HG02571 (cell line): ENCODE data around the gene GLCE.

Experiments
- ATAC-seq: cut with Tn5 transposase; IDR thresholded peaks from one replicate; pipeline ENCODE4 v1.9.1; 2021; ENCODE audit warnings: mild to moderate bottlenecking, moderate library complexity; ENCODE audit not compliant: unreplicated experiment

GLCE gene

DNA sequence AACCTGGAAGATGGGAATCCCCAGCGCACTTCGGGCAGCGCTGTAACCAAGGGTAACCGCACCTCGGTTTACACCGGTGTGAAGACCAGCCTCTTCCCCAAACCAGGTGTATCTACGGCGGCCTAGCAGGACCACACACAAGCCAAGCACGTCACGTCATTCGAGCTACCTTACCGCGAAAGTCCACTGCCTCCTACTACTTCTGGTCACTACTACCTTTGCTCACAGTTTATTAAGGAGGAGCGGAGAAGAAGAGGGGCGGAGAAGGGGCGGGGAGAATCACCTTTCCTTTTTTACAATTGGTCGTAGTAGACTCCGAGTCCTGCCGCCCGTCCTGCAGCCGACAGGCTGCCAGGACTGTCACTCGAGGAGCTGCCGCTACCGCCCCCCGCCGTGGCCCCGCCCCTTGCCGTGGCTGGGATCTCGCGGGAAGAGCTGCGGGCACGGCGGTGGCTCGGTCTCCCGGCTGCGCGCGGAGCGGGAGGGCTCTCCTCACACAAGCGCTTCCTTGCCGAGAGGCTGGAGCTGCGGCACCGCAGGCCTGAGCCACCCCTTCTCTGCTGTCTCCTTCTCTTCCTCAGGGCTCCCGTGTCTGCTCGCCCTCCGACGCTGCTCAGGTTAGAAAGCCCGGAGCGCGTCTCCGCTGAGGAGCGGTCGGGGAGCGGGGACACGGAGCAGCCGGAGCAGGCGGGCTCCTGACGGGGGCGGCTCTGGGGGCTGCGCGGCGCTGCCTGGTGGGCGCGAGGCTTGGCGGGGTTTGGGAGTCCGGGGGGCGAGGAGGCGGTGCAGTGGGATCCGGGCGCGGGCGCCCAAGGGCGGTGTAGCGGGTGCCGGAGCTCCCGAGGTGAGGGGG lies at the start of gene GLCE:
TSS of gene GLCE (plus strand) at position 495 of the 853 bp plus-strand sequence. CDS start 95,172 bp downstream, outside the sequence.
- peak; percentile 89 for ATAC-seq

DNA sequence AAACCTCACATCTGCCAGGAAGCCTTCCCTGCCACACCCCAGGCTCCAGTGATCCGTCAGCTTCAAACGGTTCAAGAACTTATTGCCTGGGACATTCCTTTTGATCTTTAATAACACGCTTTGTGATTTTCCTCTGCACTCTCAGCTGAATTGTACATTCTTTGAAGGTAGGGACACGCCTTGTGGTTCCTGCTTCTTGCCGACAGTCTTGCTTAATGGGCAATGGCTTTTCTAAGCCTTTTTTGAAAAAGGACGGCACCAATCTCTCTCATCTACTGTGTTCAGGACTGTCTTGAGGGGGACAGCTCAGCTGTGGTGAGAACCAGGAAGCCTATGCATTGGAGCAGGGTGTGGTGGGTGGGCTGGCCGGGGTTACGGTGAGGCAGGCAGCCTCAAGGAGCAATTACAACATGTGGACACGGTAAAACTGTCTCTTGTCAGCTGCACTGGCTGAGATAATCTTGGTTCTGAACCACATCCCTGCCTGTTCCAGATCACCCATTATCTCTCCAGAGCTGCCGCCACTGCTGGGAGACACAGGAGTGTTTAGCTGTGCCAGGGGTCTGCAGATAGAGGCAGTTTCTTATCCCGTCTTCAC lies 46.0 kb upstream of the GLCE start:
- ATAC-seq, result no peak

DNA sequence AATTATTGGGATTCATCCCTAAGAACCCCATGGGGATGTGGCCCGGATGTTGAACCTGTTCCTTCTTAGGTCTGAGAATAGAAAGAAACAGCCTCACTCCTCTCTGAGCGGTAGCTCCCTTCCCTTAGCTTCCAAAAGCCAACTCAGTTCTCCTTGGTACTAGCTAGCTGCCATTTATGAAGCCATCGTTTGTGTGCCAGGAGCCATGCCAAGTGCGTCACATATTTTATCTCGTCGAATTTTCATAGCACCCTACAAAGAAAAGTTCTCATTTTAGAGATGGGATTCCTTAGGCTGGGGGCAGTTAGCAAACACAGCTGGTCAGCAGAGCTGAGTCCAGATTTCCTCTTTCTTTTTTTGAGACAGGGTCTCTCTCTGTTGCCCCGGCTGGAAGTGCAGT lies 45.4 kb upstream of the GLCE start:
- ATAC-seq, result no peak

DNA sequence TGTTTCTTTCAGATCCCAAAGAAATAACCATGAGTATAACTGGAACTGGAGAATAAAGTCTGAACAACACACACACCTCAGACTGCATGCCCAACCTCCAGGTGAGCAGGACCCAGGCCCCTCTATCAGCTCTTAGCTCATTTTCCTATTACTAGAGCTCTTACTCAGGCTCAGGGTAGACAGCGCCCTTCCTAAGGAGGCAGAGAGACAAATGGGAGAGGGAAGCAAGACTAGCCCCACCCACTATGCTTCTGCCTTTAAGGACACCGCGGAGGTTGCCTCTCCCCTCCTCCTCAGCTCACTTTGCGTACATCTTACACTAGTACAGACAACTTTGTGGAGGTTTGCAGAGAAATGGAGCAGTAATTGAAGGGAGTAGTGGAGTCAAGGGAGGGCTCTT lies 44.0 kb upstream of the GLCE start:
- ATAC-seq, result no peak

DNA sequence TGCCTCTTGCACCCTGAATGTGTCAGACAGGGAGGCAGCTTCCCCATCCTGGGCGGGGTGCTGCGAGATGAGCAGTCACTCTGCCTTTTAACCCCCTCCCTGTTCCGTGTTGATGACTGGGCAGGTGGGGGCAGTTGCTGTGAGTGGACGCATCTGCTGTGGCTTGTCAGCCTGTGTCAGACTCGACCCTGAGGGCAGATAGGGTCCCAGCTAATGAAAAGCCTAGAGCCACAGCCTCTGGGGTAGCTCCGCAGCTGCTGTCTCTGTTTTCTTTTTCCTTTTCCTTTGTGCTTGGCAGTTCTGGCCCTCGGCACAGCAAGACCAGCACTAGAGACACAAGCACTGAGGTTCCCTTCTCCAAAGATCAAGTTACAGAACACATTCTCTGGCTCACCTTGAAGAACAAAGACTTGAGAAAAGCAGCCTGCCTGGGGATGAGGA lies 43.0 kb upstream of the GLCE start:
- no peak for ATAC-seq

DNA sequence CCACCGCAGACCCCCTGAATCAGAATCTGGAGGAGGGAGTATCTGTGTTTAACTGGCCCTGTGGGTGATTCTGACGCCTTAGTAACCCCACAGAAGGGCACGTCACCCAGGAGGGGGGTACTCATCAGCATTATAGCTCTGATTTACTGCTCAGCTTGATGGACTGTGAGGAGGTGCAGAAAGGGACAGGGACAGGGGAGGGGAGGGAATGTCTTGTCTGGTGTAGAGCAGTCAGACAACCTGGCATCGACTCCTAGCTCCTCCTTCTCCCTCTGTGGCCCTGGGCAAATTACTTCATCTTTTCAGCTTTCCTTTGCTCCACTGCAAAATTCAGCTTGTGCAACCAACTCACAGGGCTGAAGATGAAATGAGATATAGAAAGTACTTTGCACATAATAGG lies 42.3 kb upstream of the GLCE start:
- no peak for ATAC-seq

DNA sequence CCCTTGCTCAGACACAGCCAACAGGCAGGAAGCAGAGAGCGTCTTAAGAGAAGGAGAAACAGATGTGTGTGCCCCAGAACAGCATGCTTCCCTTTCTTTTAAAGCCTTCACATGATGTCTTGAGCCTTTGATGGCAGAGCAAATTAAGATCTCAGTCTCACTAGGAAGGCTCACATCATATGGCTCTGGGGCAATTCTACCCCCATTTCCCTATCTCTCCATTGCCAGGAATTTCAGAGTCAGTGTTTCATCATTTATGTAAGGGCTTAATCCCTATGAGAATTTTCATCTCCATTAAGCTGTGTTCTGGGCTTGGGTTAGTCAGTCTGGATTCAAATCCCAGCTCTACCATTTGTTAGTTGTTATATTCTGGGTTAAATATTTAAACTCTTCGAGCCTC lies 41.4 kb upstream of the GLCE start:
- ATAC-seq, result no peak

DNA sequence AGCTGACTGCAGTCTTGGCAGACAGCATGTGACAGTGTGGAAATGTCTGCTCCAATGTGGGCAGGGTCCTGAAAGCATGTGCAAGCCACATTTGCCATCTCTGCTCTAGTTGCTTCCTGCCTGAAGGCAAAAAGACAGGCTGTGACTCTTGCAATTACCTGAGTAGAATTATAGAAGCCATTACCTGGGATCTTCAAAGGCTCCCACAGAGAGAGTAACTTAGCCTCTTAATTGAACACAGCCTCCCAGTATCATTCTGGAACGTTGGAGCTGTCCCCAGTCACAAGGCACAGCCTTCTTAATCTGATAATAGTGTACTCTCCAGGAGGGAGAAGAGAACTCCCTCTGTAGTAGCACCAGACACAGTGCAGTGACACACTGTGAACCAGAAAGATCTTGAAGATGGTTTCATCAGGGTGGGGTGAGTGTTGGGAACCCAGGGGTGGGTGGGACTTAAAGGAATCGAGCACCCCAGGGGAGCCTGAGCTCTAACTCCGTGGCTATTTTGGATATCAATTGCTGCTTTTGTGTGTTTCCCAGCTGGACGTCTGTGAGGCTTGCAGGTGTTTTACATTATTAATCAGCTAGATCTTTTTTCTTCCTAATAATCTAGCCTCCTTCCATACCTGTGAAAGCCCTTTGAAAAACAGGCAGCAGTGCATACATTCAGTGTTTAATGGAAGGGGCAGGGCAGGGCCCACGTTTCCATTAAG lies 40.6 kb upstream of the GLCE start:
- no peak for ATAC-seq

DNA sequence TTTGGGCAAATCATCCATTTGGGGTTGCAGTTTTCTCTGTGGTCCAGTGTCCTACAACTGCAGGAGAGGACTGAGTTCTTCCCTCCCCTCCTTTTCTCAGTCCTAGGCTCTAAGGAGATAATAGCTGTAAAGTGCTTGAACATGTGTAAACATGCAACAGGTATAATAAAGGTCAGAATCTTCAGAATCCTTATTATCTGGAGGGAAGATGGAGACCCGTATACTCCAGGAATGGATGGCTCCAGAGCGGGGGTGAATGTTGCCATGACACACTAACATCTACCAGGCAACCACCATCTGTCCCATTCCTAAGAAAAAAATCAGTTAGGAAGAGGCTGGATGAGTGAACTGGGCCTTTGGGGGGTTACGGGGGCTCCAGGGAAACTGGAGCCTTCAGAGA lies 39.7 kb upstream of the GLCE start:
- ATAC-seq, result no peak

DNA sequence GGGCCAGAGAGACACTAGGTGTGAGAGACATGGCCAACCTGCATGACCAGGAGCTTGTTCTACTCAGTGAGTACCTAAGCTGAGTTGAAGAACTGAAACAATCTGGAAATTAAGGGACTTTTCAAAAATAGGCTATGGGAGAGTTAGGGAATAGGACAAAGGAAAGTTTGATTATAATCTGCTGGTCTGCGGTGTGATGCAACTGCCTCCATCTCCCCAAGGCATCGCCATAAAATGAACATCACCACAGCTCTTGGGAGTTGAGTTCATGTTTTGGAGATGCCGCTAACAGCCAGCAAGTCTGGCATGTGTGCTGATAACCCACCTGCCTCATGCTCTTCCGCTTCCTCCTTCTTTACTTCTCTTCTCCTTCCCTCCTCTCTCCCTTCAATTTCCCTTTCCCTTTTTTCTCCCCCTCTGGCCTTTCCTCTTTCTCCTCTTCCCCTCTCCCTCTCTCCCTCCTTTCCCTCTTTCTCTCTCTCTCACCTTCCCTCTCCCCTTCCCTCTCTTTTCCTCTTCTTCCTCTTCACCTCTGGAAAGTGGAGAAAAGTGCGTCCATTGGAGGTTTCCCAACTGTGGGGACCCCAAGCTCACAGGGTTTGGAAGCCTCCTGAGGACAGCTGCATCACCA lies 39.1 kb upstream of the GLCE start:
- ATAC-seq, result no peak

DNA sequence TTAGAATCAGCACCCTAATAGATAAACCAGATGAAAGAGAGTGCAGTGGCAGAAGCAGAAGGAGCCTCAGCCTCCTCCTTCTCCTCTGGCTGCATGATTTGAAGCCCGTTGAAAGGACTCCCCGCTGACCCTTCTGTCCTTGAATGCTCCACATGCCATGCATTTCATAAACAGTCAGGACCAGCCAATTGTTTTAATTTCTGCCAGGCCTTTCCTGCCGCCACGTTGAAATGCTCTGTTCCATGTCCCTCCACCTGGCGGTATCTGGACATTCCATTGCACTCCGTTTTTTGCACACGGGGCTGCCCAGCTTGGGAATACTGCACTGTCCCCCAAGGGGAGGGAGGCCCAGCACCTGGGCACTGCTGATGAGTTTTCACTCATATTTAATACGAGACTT lies 35.2 kb upstream of the GLCE start:
- ATAC-seq, result no peak

DNA sequence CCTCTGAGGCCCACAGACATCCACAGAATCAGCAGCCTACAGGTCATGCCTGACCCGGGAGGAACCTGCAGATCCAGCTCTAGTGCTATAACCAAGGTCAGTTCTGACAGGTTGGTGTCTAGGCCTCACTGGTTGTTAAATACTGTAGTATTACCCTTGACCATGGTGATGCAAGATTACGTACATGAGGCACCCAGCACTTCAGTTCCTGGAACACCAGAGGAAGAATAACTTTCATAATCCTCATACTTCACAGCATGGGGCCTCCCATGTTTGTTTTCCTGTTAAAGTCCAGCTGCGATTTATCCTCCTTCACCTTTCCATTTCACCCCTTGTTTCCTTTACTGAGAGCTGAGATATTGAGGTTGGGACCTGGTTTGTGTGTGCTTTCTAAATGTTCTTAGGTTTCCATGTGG lies 34.4 kb upstream of the GLCE start:
- ATAC-seq, result no peak

DNA sequence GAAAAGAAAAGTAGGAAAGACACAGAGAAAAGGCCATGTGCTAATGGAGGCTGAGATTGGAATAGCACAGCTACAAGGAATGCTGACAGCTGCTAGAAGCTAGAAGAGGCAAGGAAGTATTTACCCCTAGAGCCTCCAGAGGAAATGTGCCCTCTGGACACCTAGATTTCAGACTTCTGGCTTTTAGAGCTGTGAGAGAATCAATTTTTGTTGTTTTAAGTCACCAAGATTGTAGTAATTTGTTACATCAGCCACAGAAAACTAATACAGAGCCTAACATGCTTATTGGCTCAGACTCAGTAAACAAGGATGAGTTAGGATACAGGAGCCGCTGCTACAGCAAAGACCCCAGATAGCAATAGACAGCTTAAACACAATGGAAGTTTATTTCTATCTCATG lies 33.1 kb upstream of the GLCE start:
- ATAC-seq, result no peak

DNA sequence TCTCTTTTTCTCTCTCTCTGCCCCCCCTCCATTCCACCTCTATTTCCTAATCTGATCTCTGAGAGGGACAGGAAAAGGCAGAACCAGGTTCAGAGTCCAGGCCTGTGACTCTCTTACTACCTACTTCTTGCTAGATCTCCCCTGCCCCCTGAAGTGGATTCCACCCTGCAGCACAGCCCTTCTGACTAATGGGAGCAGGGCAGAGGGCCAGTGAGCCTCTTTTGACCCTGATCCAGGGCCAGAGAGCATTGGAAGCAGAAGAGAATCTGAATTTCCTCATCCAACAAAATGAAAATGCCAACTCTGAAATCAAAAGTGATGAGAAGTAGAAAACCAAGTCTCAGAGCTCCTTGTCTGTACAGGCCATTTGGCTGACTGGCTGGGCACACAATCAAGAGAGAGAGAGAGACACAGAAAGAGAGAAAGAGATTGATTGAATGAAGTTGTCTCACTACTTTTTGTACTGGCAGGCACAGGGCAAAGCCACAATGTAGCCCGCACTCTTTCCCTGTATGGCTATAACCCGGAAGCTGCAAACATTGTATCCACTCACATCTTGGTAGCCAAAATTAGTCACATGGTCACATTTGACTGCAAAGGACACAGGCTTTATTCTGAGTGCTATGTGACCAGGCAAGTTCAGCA lies 31.6 kb upstream of the GLCE start:
- ATAC-seq, result no peak

DNA sequence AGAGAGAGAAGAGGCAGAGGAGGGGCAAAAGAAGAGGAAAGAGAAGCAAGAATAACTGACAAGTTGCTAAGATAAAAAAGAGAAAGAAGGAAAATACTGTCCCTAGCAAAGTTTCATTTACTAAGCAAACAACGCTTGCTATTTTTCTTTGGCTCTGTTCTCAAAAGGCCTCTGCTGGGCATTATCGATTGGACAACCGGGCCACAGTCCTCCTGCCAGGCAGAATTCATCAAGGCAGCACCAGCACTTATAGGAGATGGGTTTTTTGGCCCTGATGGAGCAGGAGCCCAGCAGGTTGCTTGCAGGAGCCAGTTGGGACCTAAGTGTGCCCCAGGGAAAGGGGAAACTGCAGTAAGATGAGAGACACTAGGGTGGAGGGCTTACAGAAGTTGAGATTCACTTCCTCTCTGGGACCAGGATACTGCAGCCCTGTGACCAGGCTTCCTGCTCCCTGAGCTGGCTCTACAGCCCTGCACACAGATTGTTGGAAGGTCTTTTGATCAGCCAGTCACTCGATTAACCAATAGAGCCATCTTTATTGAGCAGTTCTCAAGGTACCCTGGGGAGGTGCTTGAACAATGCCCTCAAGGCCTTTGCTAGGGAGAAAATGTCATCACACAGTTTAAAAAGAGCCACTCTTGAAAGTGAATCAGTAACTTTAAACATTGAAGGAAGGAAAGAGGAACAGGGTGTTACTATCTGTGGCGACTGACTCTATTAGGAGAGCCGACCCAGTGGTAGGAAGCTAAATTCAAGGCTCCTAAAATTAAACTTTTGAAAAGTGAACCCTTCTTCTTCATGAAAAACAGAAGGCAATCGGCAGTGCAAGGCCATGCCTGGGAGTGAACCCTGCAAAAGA lies 28.8 kb upstream of the GLCE start:
- ATAC-seq, result no peak

DNA sequence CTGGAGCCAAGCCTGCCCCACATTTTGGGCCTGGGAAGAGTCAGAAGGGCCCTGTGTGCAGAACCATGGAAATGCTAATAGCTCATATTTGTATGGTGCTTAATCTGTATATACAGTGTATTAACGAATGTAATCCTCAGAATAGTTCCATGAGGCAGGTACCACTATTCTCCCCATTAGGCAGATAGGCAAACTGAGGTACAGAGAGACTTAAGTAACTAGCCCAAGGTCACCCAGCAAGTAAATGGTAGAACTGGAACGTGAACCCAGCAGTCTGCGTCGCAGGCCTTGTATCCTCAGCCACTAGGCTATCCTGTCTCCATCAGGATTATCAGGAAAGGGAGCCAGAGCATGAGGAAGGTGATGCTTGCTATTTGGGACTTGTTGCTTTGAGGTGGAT lies 28.0 kb upstream of the GLCE start:
- ATAC-seq, result no peak

DNA sequence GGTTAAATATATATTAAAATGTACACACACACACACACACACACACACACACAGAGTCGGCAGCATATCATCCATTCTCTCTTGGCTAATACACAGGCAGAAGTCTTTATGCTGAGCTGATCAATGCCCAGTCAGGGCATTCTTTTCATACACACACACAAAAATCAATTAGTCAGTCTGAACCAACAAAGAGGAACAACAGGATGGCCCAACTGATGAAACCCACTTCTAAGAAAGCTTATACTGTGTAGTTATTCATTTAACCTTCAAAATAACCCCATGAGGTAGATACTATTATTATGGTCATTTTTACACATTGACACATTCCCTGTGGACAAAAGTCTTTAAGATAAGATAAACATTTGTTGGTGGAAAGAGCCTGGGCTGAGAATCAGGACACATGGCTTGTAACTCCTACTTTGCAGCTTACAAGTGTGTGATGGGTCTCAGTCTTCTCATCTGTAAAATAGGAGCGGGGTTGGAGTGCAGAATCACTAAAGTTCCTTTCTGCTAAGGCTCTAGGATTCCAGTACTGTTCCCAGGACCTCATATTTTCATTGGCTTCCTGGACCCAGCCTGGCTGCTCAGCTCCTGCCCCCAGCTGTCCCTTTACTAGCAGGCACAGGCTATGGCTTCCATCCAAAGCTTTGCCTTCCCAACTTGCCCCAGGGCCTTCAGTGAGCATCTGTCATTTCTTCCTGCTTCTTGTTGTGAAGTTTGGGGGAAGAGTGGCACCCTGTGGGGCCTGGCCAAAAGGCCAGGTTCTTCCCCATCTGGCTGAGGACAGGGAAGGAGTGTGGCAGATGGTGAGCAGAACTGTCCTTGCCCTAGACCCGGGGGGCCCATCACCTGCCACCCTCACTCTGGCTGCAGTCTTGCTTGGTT lies 27.2 kb upstream of the GLCE start:
- no peak for ATAC-seq

DNA sequence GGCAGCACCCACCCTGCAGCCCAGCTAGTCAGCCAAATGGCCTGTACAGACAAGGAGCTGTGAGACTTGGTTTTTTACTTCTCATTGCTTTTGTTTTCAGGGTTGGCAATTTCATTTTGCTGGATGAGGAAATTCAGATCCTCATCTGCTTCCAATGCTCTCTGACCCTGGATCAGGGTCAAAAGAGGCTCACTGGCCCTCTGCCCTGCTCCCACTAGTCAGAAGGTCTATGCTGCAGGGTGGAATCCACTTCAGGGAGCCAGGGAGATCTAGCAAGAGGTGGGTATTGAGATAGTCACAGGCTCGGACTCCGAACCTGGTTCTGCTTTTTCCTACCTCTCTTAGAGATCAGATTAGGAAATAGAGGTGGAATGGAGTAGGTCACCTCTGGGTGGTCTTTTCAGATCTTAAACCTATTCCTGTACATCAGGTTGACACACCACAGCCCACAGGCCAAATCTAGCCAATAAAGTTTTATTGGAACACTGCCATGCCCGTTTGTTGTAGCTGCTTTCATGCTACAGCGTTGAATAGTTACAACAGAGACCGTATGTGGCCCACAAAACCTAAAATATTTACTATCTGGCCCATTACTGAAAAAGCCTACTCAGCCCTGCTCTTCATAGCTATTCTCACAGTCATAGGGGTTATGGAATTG lies 26.4 kb upstream of the GLCE start:
- no peak for ATAC-seq

DNA sequence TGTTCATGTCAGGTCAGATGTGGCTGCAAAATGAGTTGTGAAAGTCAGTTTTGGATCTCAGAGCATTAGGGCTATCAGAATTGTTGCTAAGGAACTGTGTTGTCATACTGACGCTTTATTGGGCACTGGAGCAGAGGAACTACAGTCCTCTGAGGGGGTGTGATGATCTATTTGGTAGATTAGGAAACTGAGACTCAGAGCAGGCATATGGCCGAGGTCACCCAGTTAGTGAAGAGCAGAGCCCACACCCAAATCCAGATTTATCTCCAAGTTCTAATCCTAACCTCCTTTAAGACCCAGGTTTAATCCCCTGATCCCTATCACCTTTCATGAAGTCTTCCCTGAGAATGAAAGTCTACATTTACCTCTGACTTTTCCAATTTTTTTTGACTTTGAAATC lies 25.6 kb upstream of the GLCE start:
- no peak for ATAC-seq
